ENCODE measurements around the gene THOC1.

GRCh38 chr18:253121-253520 is 14.7 kb downstream of the THOC1 start:
- TF ChIP-seq POLR2A (IDR thresholded peaks at IDR 0.05; ENCODE audit: low read depth, low read length) (no peak), TAF1 (IDR thresholded peaks at IDR 0.05; ENCODE audit: low read depth, low read length) (no peak)
